ENCODE data around the gene RCN1.

RCN1 gene

DNA sequence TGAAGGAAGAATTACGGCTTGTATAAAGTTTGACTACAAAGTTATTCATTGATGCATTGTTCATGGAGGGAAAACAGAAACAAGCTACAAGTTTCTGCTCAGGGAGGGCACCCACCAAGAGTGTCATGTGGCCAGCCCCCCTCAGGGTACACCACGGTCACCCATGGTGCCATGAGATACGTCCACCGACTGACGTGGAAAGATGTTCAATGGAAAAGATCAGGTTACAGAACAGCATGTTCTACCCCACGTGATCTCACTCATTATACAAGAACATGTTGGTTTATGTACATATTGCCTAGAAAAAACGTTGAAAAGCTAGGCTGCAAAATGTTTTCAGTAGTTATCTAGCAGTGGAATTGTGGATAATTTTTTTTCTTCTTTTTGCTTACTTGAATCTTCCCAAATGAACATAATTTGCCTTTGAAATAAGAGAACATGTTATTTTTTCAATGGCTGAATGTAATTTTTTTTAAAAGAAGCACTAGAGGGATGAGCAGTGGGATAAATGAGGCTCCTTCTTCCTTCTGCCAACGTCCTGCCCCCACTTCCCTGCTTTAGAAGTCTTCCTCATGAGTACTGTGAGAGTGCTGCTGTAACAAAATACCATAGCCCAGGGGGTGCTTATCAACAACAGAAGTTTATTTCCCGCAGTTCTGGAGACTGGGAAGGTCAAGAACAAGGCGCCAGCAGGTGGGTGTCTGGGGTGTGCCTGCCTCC lies 22.5 kb downstream of the RCN1 start:
- no peak overlapping the region for H3K4me2 ChIP-seq (ENCODE audit: low read depth, low read length, poor library complexity, severe bottlenecking)
- H3K36me3 ChIP-seq (ENCODE audit: low read length) = no peaks in the 10 kb centered on the region
- H3F3A ChIP-seq (ENCODE audit: insufficient read depth) = no peaks in the 10 kb centered on the region
- no peak overlapping the region for H2AFZ ChIP-seq (ENCODE audit: low read depth, low read length, severe bottlenecking)
- no peak for TF ChIP-seq EZH2phosphoT487 (conservative IDR thresholded peaks at IDR 0.05; ENCODE audit: low read length)
- TF ChIP-seq, protein P1, sequence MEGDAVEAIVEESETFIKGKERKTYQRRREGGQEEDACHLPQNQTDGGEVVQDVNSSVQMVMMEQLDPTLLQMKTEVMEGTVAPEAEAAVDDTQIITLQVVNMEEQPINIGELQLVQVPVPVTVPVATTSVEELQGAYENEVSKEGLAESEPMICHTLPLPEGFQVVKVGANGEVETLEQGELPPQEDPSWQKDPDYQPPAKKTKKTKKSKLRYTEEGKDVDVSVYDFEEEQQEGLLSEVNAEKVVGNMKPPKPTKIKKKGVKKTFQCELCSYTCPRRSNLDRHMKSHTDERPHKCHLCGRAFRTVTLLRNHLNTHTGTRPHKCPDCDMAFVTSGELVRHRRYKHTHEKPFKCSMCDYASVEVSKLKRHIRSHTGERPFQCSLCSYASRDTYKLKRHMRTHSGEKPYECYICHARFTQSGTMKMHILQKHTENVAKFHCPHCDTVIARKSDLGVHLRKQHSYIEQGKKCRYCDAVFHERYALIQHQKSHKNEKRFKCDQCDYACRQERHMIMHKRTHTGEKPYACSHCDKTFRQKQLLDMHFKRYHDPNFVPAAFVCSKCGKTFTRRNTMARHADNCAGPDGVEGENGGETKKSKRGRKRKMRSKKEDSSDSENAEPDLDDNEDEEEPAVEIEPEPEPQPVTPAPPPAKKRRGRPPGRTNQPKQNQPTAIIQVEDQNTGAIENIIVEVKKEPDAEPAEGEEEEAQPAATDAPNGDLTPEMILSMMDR (IDR thresholded peaks at IDR 0.05; ENCODE audit: insufficient read depth, low read length, poor library complexity, severe bottlenecking) = no peak
- H3K4me3 ChIP-seq (ENCODE audit: insufficient read depth, low read length, poor library complexity, severe bottlenecking) = no peak overlapping the region
- H3K9ac ChIP-seq (ENCODE audit: low read length) = no peak overlapping the region
- H3K27ac ChIP-seq (ENCODE audit: low read depth, low read length) = no peak overlapping the region
- H3K79me2 ChIP-seq (ENCODE audit: insufficient read depth, low read length) = no peaks in the 10 kb centered on the region
- no peaks in the 10 kb centered on the region for H4K20me1 ChIP-seq (ENCODE audit: low read depth, low read length)
- H3K9me2 ChIP-seq (replicated peaks; ENCODE audit: insufficient read depth, low read length) = no peaks in the 10 kb centered on the region
- no peaks in the 10 kb centered on the region for H3K9me3 ChIP-seq (ENCODE audit: insufficient read depth, low read length)
- H3K27me3 ChIP-seq (ENCODE audit: low read length) = 0 out of 2 replicates have a peak, but pooled peaks cover 3% of the 10 kb centered on the region

DNA sequence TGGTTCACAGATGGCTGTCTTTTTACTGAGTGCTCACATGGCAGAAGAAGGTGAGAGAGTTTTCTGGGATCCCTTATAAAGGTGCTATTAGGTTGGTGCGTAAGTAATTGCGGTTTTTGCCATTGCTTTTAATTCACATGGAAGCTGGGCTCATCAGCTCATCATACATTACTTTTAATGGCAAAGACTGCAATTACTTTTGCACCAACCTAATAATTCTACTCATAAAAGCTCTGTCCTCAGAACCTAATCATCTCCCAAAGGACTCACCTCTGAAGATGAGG lies 23.0 kb downstream of the RCN1 start:
- TF ChIP-seq, protein P1 (IDR thresholded peaks at IDR 0.05; ENCODE audit: insufficient read depth, low read length, poor library complexity, severe bottlenecking) = no peak
- H3K9me2 ChIP-seq (replicated peaks; ENCODE audit: insufficient read depth, low read length) = no peaks in the 10 kb centered on the region
- H3K36me3 ChIP-seq (ENCODE audit: low read length) = no peaks in the 10 kb centered on the region
- H3K27me3 ChIP-seq (ENCODE audit: low read length) = 0 out of 2 replicates have a peak, but pooled peaks cover 3% of the 10 kb centered on the region
- no peaks in the 10 kb centered on the region for H3K9me3 ChIP-seq (ENCODE audit: insufficient read depth, low read length)
- H3K4me2 ChIP-seq (ENCODE audit: low read depth, low read length, poor library complexity, severe bottlenecking) = no peak overlapping the region
- no peaks in the 10 kb centered on the region for H3F3A ChIP-seq (ENCODE audit: insufficient read depth)
- H3K4me3 ChIP-seq (ENCODE audit: insufficient read depth, low read length, poor library complexity, severe bottlenecking) = no peak overlapping the region
- no peak overlapping the region for H2AFZ ChIP-seq (ENCODE audit: low read depth, low read length, severe bottlenecking)
- H4K20me1 ChIP-seq (ENCODE audit: low read depth, low read length) = no peaks in the 10 kb centered on the region
- no peak overlapping the region for H3K9ac ChIP-seq (ENCODE audit: low read length)
- no peaks in the 10 kb centered on the region for H3K79me2 ChIP-seq (ENCODE audit: insufficient read depth, low read length)
- no peak overlapping the region for H3K27ac ChIP-seq (ENCODE audit: low read depth, low read length)

DNA sequence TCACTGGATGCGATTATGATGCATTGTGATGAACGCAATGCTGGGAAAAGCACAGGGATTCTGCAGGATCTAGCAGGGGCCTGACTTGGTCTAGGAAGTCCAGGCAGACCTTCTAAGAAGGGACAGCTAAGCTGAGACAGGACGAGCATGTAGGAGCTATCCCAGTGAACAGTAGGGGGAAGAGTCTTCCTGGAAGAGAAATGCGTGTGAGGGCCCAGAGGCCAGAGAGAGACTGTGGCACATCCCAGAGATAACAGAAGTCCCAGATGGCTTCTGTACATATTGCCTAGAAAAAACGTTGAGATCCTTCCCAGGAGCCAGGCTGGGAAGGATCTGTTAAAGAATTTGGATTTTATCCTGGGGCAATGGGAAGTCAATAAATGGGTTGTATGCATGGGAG lies 24.6 kb downstream of the RCN1 start:
- Histone ChIP-seq H3K79me2 (ENCODE audit: insufficient read depth, low read length) (no peaks in the 10 kb centered on the region), H3K27me3 (ENCODE audit: low read length) (0 out of 2 replicates have a peak, but pooled peaks cover 3% of the 10 kb centered on the region), H3K9me3 (ENCODE audit: insufficient read depth, low read length) (no peaks in the 10 kb centered on the region), H2AFZ (ENCODE audit: low read depth, low read length, severe bottlenecking) (no peak overlapping the region), H3K9me2 (replicated peaks; ENCODE audit: insufficient read depth, low read length) (no peaks in the 10 kb centered on the region), H3K4me2 (ENCODE audit: low read depth, low read length, poor library complexity, severe bottlenecking) (no peak overlapping the region), H3K36me3 (ENCODE audit: low read length) (no peaks in the 10 kb centered on the region), H3K9ac (ENCODE audit: low read length) (no peak overlapping the region), H3F3A (ENCODE audit: insufficient read depth) (no peaks in the 10 kb centered on the region), H4K20me1 (ENCODE audit: low read depth, low read length) (no peaks in the 10 kb centered on the region), H3K4me3 (ENCODE audit: insufficient read depth, low read length, poor library complexity, severe bottlenecking) (no peak overlapping the region), H3K27ac (ENCODE audit: low read depth, low read length) (no peak overlapping the region)
- TF ChIP-seq, protein P1 (IDR thresholded peaks at IDR 0.05; ENCODE audit: insufficient read depth, low read length, poor library complexity, severe bottlenecking) = no peak
